HEK293 (cell line): Measurements from ENCODE around the gene ITGA7.

Experiments
- CTCF ChIA-PET: fragments of 350-600 bp; formaldehyde crosslinking; extraction: SDS; loops from one replicate; lab custom pipeline; 2021; ENCODE audit warnings: antibody characterized with exemption; lab: Yijun Ruan, JAX
- POLR2A ChIA-PET: fragments of 300-600 bp; formaldehyde crosslinking; extraction: SDS; loops from one replicate; lab custom pipeline; 2020; ENCODE audit warnings: antibody characterized with exemption, inconsistent platforms; lab: Yijun Ruan, JAX
- H3K27ac ChIP-seq: fragments of 200-500 bp; sonication (Bioruptor generic); 2 replicates; pipeline ENCODE4 v1.5.1; 2014; ENCODE audit warnings: low read depth, low read length, control low read depth, inconsistent platforms; ENCODE audit errors: extremely low read depth
- H3K36me3 ChIP-seq, 2 experiments: fragments of 200-500 bp in 1 of 2; sonication (Bioruptor generic) in 1 of 2; 1 replicate in 1 of 2; 2 replicates in 1 of 2; pipeline ENCODE4 v1.5.1; 2014 to 2017; ENCODE audit warnings: inconsistent platforms in 2 of 2, low read length in 2 of 2; ENCODE audit not compliant: control insufficient read depth in 2 of 2, insufficient read depth in 1 of 2
- H3K4me1 ChIP-seq: fragments of 200-500 bp; sonication (Bioruptor generic); 2 replicates; pipeline ENCODE4 v1.5.1; 2014; ENCODE audit warnings: mild to moderate bottlenecking, low read length, inconsistent platforms; ENCODE audit not compliant: control insufficient read depth, insufficient read depth
- H3K4me3 ChIP-seq: 2 replicates; pipeline ENCODE4 v1.5.1; 2011; ENCODE audit warnings: low read depth, mild to moderate bottlenecking, control low read depth, low read length, moderate library complexity
- H3K9me3 ChIP-seq: fragments of 200-500 bp; sonication (Bioruptor generic); 2 replicates; pipeline ENCODE4 v1.5.1; 2014; ENCODE audit warnings: low read depth, low read length, inconsistent platforms; ENCODE audit not compliant: control insufficient read depth, insufficient read depth
- BCL11A ChIP-seq: fragments of 450-650 bp; formaldehyde crosslinking; IDR thresholded peaks from 2 replicates; pipeline ENCODE4 v1.5.1; 2016; ENCODE audit warnings: low read depth, missing biosample characterization, missing genetic modification characterization
- GLIS1 ChIP-seq: fragments of 450-650 bp; formaldehyde crosslinking; IDR thresholded peaks from 2 replicates; pipeline ENCODE4 v1.5.1; 2016; ENCODE audit warnings: missing biosample characterization, missing genetic modification characterization
- HOXA7 ChIP-seq: sonication (generic); formaldehyde crosslinking; IDR thresholded peaks from 2 replicates; pipeline ENCODE4 v1.8.1; 2022; ENCODE audit warnings: missing genetic modification reagents, borderline replicate concordance
- MZF1 ChIP-seq: fragments of 450-650 bp; formaldehyde crosslinking; IDR thresholded peaks from 2 replicates; pipeline ENCODE4 v1.5.1; 2017; ENCODE audit warnings: missing biosample characterization, missing genetic modification characterization, borderline replicate concordance
- SCRT2 ChIP-seq: fragments of 450-650 bp; formaldehyde crosslinking; IDR thresholded peaks from 2 replicates; pipeline ENCODE4 v1.5.1; 2016; ENCODE audit warnings: missing biosample characterization, missing genetic modification characterization
- SP3 ChIP-seq: fragments of 450-650 bp; formaldehyde crosslinking; IDR thresholded peaks from 2 replicates; pipeline ENCODE4 v1.5.1; 2016; ENCODE audit warnings: missing biosample characterization, missing genetic modification characterization
- SP7 ChIP-seq: fragments of 450-650 bp; formaldehyde crosslinking; IDR thresholded peaks from 2 replicates; pipeline ENCODE4 v1.5.1; 2016; ENCODE audit warnings: missing biosample characterization, missing genetic modification characterization
- ZBTB17 ChIP-seq: fragments of 450-650 bp; formaldehyde crosslinking; IDR thresholded peaks from 2 replicates; pipeline ENCODE4 v1.5.1; 2016; ENCODE audit warnings: missing biosample characterization, missing genetic modification characterization
- ZFHX2 ChIP-seq: fragments of 450-650 bp; formaldehyde crosslinking; conservative IDR thresholded peaks from 2 replicates; pipeline ENCODE4 v1.5.1; 2016; ENCODE audit warnings: missing biosample characterization, missing genetic modification characterization
- ZIC2 ChIP-seq: fragments of 450-650 bp; formaldehyde crosslinking; IDR thresholded peaks from 2 replicates; pipeline ENCODE4 v1.5.1; 2016; ENCODE audit warnings: missing biosample characterization, missing genetic modification characterization
- ZNF16 ChIP-seq: fragments of 450-650 bp; formaldehyde crosslinking; IDR thresholded peaks from 2 replicates; pipeline ENCODE4 v1.5.1; 2016; ENCODE audit warnings: low read depth, missing biosample characterization, missing genetic modification characterization
- ZNF324 ChIP-seq: fragments of 450-650 bp; formaldehyde crosslinking; IDR thresholded peaks from 2 replicates; pipeline ENCODE4 v1.5.1; 2016; ENCODE audit warnings: missing biosample characterization, missing genetic modification characterization
- ZNF404 ChIP-seq: fragments of 450-650 bp; formaldehyde crosslinking; IDR thresholded peaks from 2 replicates; pipeline ENCODE4 v1.5.1; 2017; ENCODE audit warnings: missing biosample characterization, missing genetic modification characterization
- ZNF473 ChIP-seq: fragments of 450-650 bp; formaldehyde crosslinking; IDR thresholded peaks from 2 replicates; pipeline ENCODE4 v1.5.1; 2017; ENCODE audit warnings: missing biosample characterization, missing genetic modification characterization
- ZNF548 ChIP-seq: fragments of 450-650 bp; formaldehyde crosslinking; IDR thresholded peaks from 2 replicates; pipeline ENCODE4 v1.5.1; 2016; ENCODE audit warnings: missing biosample characterization, missing genetic modification characterization
- ZNF558 ChIP-seq: fragments of 450-650 bp; formaldehyde crosslinking; IDR thresholded peaks from 2 replicates; pipeline ENCODE4 v1.5.1; 2016; ENCODE audit warnings: missing biosample characterization, missing genetic modification characterization
- ZNF600 ChIP-seq: fragments of 450-650 bp; formaldehyde crosslinking; IDR thresholded peaks from 2 replicates; pipeline ENCODE4 v1.5.1; 2016; ENCODE audit warnings: missing biosample characterization, missing genetic modification characterization
- ZNF747 ChIP-seq: fragments of 450-650 bp; formaldehyde crosslinking; IDR thresholded peaks from 2 replicates; pipeline ENCODE4 v1.5.1; 2016; ENCODE audit warnings: missing biosample characterization, missing genetic modification characterization
- TF ChIP-seq, protein P1 (sequence below): fragments of 450-650 bp; formaldehyde crosslinking; IDR thresholded peaks from 2 replicates; pipeline ENCODE4 v1.5.1; 2016; ENCODE audit warnings: missing biosample characterization, missing genetic modification characterization
- TF ChIP-seq, protein P2 (sequence below): fragments of 450-650 bp; formaldehyde crosslinking; IDR thresholded peaks from 2 replicates; pipeline ENCODE4 v1.5.1; 2016; ENCODE audit warnings: missing biosample characterization, missing genetic modification characterization
- TF ChIP-seq, protein P3 (sequence below): fragments of 450-650 bp; formaldehyde crosslinking; IDR thresholded peaks from 2 replicates; pipeline ENCODE4 v1.5.1; 2016; ENCODE audit warnings: missing biosample characterization, missing genetic modification characterization
- TF ChIP-seq, protein P4 (sequence below): fragments of 450-650 bp; formaldehyde crosslinking; IDR thresholded peaks from 2 replicates; pipeline ENCODE4 v1.5.1; 2016; ENCODE audit warnings: missing biosample characterization, missing genetic modification characterization
- TF ChIP-seq, protein P5 (sequence below): fragments of 450-650 bp; formaldehyde crosslinking; IDR thresholded peaks from 2 replicates; pipeline ENCODE4 v1.5.1; 2016; ENCODE audit warnings: missing biosample characterization, missing genetic modification characterization

ITGA7 gene

DNA sequence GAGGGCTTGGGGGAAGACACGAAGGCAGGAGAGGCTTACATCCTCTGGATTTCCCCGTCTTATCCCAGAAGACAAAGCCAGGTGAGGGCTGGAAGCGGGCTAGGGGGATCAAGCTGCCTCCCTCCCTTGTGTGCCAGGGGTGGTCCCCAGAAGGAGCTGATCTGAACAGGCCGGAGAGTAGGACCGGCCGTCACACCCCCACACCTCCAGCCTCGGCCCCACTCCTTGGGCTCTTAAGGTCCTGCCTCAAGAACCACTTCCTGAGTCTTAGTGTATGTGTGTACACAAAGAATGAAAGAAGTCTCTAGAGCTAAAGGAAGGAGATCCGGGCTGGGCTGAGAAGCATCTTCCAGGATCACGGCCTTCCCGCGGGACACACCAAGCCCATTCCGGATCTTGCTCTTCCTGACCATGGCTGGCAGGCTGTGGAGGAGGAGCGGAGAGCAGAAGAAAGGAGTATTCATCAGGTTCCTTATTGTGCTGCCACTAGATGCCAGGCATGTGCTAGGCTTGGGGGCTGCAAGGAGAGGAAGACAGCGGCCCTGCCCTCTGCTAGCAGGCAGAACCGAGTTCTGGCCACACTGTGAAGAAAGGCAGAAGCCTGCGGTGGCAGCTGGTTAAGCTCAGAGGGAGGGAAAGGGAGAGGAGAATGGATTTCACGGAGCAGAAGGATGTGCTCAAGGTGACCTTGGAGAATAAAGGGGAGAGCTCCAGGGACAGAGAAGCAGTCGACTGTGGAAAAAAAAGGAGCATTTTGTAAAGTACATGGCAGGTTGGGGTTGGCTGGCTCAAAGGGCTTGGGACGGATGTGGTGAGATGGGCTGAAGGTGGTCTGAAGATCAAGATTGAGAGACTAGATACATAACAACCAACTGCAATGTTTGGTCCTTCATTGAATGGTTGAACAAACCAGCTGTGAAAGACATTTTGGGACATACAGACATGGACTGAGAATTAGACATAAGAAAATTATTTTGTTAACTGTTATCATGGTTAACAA lies 22.4 kb upstream of the ITGA7 start:
- ChIA-PET CTCF (interaction anchor here (0.5 to 2.3 kb wide), 13 partner anchors 8 to 1394 kb away, joined by 3 to 37 read pairs (median 4); partner anchors contain the start of gene RDH5), POLR2A (interaction anchor here (0.5 to 2.7 kb wide), 18 partner anchors 8 to 473 kb away, joined by 3 to 24 read pairs (median 6); partner anchors contain the start of genes BLOC1S1, DNAJC14, GDF11 and ITGA7)
- TF ChIP-seq, protein P1, sequence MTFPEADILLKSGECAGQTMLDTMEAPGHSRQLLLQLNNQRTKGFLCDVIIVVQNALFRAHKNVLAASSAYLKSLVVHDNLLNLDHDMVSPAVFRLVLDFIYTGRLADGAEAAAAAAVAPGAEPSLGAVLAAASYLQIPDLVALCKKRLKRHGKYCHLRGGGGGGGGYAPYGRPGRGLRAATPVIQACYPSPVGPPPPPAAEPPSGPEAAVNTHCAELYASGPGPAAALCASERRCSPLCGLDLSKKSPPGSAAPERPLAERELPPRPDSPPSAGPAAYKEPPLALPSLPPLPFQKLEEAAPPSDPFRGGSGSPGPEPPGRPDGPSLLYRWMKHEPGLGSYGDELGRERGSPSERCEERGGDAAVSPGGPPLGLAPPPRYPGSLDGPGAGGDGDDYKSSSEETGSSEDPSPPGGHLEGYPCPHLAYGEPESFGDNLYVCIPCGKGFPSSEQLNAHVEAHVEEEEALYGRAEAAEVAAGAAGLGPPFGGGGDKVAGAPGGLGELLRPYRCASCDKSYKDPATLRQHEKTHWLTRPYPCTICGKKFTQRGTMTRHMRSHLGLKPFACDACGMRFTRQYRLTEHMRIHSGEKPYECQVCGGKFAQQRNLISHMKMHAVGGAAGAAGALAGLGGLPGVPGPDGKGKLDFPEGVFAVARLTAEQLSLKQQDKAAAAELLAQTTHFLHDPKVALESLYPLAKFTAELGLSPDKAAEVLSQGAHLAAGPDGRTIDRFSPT (tag by site-specific recombination): no peak
- TF ChIP-seq ZNF16 (no peak), ZNF600 (peak; percentile 90), HOXA7 (CRISPR knock-in tag) (no peak), ZNF747 (tag by site-specific recombination) (no peak), GLIS1 (tag by site-specific recombination) (no peak), SP7 (tag by site-specific recombination) (no peak), SCRT2 (tag by site-specific recombination) (no peak), ZBTB17 (tag by site-specific recombination) (peak; percentile 70), SP3 (tag by site-specific recombination) (0 out of 2 replicates have a peak, but pooled peaks have one; percentile 0), ZFHX2 (0 out of 2 replicates have a peak, but pooled peaks have one; percentile 6)
- TF ChIP-seq, protein P2, sequence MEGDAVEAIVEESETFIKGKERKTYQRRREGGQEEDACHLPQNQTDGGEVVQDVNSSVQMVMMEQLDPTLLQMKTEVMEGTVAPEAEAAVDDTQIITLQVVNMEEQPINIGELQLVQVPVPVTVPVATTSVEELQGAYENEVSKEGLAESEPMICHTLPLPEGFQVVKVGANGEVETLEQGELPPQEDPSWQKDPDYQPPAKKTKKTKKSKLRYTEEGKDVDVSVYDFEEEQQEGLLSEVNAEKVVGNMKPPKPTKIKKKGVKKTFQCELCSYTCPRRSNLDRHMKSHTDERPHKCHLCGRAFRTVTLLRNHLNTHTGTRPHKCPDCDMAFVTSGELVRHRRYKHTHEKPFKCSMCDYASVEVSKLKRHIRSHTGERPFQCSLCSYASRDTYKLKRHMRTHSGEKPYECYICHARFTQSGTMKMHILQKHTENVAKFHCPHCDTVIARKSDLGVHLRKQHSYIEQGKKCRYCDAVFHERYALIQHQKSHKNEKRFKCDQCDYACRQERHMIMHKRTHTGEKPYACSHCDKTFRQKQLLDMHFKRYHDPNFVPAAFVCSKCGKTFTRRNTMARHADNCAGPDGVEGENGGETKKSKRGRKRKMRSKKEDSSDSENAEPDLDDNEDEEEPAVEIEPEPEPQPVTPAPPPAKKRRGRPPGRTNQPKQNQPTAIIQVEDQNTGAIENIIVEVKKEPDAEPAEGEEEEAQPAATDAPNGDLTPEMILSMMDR: peak; percentile 73
- H3K36me3 ChIP-seq: peaks cover 12 to 26% of the 10 kb centered on the region in 2 experiments
- H3K9me3 ChIP-seq: no peaks in the 10 kb centered on the region
- peak overlapping the region; percentile 77 for H3K4me3 ChIP-seq
- H3K27ac ChIP-seq: peak overlapping the region; percentile 91; the same call in 1 of the 2 replicates
- no peaks in the 10 kb centered on the region; the same call in 1 of the 2 replicates for H3K4me1 ChIP-seq

DNA sequence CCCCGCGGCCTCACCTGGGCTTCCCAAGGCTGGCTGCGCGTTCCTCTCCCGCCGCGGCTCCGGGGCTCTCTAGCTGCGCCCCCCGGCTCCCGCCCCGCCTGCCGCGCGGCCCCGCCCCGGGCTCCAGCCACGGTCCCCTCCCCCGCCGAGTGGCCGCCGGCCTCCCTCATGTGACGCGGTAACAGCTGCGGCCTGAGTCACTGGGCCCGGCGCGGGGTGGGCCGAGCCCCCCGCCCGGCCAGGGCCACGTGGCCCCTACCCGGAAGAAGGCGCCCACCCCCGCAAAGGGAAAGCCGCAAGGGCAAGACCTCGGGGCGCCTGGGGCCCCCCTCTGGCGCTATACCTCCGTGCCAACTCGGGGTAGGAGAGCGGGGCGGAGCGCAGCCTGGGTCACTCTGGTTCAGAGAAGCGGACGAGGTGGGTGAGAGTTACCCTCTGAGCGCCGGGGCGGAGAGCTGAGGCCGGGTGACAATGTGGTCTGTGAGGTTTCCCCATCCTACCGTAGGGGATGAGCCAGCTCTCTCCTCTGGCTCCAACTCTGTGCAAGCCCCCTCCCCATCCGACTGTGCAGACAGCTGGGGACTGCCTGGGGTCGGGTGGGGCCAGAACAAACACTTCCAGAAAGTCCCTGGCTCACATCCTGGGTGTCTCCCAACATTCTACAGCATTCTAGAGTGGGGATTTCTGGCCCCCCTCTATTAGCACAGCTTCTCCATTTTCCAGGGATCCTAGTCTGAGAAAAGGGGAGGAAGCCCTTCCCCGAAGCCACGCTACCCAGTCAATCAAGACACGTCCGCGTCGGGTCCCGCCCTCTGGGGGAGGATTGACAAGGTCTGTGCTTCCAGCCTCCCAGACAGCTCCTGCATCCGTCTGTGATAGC lies 21.5 kb upstream of the ITGA7 start, which contains the start of gene CD63:
TSS of gene CD63 (minus strand) at position 71 of the 880 bp plus-strand sequence. CDS start 668 bp downstream, outside the sequence.
- H3K27ac ChIP-seq: peak within 1 kb of the TSS; percentile 91
- TF ChIP-seq ZIC2 (peak; percentile 83), BCL11A (tag by site-specific recombination) (peak; percentile 67; the same call in 1 of the 2 replicates), MZF1 (tag by site-specific recombination) (peak; percentile 35; the same call in 1 of the 2 replicates), ZNF473 (no peak), ZNF324 (tag by site-specific recombination) (peak; percentile 52; the same call in 1 of the 2 replicates), ZNF548 (tag by site-specific recombination) (no peak), ZNF558 (tag by site-specific recombination) (no peak), ZNF404 (tag by site-specific recombination) (no peak)
- TF ChIP-seq, protein P3, sequence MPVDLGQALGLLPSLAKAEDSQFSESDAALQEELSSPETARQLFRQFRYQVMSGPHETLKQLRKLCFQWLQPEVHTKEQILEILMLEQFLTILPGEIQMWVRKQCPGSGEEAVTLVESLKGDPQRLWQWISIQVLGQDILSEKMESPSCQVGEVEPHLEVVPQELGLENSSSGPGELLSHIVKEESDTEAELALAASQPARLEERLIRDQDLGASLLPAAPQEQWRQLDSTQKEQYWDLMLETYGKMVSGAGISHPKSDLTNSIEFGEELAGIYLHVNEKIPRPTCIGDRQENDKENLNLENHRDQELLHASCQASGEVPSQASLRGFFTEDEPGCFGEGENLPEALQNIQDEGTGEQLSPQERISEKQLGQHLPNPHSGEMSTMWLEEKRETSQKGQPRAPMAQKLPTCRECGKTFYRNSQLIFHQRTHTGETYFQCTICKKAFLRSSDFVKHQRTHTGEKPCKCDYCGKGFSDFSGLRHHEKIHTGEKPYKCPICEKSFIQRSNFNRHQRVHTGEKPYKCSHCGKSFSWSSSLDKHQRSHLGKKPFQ (tag by site-specific recombination): no peak
- TF ChIP-seq, protein P4, sequence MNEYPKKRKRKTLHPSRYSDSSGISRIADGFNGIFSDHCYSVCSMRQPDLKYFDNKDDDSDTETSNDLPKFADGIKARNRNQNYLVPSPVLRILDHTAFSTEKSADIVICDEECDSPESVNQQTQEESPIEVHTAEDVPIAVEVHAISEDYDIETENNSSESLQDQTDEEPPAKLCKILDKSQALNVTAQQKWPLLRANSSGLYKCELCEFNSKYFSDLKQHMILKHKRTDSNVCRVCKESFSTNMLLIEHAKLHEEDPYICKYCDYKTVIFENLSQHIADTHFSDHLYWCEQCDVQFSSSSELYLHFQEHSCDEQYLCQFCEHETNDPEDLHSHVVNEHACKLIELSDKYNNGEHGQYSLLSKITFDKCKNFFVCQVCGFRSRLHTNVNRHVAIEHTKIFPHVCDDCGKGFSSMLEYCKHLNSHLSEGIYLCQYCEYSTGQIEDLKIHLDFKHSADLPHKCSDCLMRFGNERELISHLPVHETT (tag by site-specific recombination): no peak
- TF ChIP-seq, protein P5, sequence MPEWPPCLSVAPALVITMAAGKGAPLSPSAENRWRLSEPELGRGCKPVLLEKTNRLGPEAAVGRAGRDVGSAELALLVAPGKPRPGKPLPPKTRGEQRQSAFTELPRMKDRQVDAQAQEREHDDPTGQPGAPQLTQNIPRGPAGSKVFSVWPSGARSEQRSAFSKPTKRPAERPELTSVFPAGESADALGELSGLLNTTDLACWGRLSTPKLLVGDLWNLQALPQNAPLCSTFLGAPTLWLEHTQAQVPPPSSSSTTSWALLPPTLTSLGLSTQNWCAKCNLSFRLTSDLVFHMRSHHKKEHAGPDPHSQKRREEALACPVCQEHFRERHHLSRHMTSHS: no peak

More for the DNA sequence above, 21.5 kb upstream of the ITGA7 start, which contains the start of gene CD63:
- ChIA-PET CTCF (interaction anchor here (0.6 to 2.3 kb wide), 11 partner anchors 8 to 1394 kb away, joined by 3 to 37 read pairs (median 4); partner anchors contain the start of gene RDH5), POLR2A (interaction anchor here (0.5 to 2.7 kb wide), 20 partner anchors 9 to 474 kb away, joined by 3 to 24 read pairs (median 5); partner anchors contain the start of genes BLOC1S1, DNAJC14, GDF11 and ITGA7)
- no peaks in the 10 kb centered on the region; the same call in 1 of the 2 replicates for H3K4me1 ChIP-seq
- no peaks in the 10 kb centered on the region for H3K9me3 ChIP-seq
- H3K4me3 ChIP-seq: peak within 1 kb of the TSS; percentile 77
- peaks cover 12 to 36% of the 10 kb centered on the region in 2 experiments for H3K36me3 ChIP-seq
